T-cell (primary cell): ENCODE measurements around the gene YTHDF1. TPM values are rescaled to one million over a fixed set of nuclear protein-coding genes. Genes with fewer than 3 reads are reported as not detected.

ENCODE experiments used
- ATAC-seq, 4 experiments: fragments of 200-7000 bp in 3 of 4; fragments of 150-1000 bp in 1 of 4; cut with Tn5 transposase; replicated peaks in 1 of 4; 1 replicate in 3 of 4; 2 replicates in 1 of 4; pipeline ENCODE4 v1.10.0; 2021; ENCODE audit warnings: moderate library complexity in 3 of 4, mild to moderate bottlenecking in 2 of 4, moderate number of reproducible peaks in 1 of 4
- CTCF ChIA-PET, 2 donors: fragments of 300-600 bp; sonication (Branson Sonifier 250); formaldehyde crosslinking; loops; one replicate each; lab custom pipeline; 2022; ENCODE audit warnings: antibody characterized with exemption in 2 of 2; lab: Charles Lee
- POLR2A ChIA-PET, 2 donors: fragments of 300-600 bp; sonication (Branson Sonifier 250); formaldehyde crosslinking; loops; one replicate each; lab custom pipeline; 2022; ENCODE audit warnings: antibody characterized with exemption in 2 of 2; lab: Charles Lee
- DNase-seq, 35 experiments: peaks; one replicate each; pipeline versions ENCODE4 v3.0.0 to v3.0.0-alpha.2; 2013 to 2023
- H3K27ac ChIP-seq: one replicate; pipeline ENCODE4 v1.5.1; 2013; ENCODE audit warnings: low read length
- H3K27me3 ChIP-seq, 2 experiments: replicated peaks in 1 of 2; 1 replicate in 1 of 2; 2 replicates in 1 of 2; pipeline versions ENCODE4 v1.6.1 to v1.7.0; 2013; ENCODE audit warnings: low read length in 1 of 2, mixed read lengths in 1 of 2; ENCODE audit not compliant: control insufficient read depth in 2 of 2, insufficient read depth in 2 of 2; ENCODE audit errors: extremely low read depth in 1 of 2
- H3K36me3 ChIP-seq, 2 donors: 1 replicate in 1 of 2; 2 replicates in 1 of 2; pipeline versions ENCODE4 v1.6.1 to v1.7.0; 2013; ENCODE audit warnings: low read length in 1 of 2; ENCODE audit not compliant: control insufficient read depth in 2 of 2, insufficient read depth in 1 of 2; ENCODE audit errors: extremely low read depth in 1 of 2
- H3K4me1 ChIP-seq, 2 experiments: 1 replicate in 1 of 2; 2 replicates in 1 of 2; pipeline versions ENCODE4 v1.6.1 to v1.7.0; 2013; ENCODE audit warnings: low read length in 2 of 2, mixed read lengths in 1 of 2; ENCODE audit not compliant: insufficient read depth in 2 of 2, control insufficient read depth in 1 of 2; ENCODE audit errors: extremely low read depth in 1 of 2
- H3K4me3 ChIP-seq, 2 donors: 1 replicate in 1 of 2; 2 replicates in 1 of 2; pipeline versions ENCODE4 v1.5.1 to v1.7.0; 2013; ENCODE audit warnings: mild to moderate bottlenecking in 2 of 2, low read length in 1 of 2, moderate library complexity in 1 of 2; ENCODE audit not compliant: control insufficient read depth in 1 of 2; ENCODE audit errors: extremely low read depth in 1 of 2
- H3K9me3 ChIP-seq: 2 replicates; pipeline ENCODE4 v1.7.0; 2013
- H3K27ac Mint-ChIP-seq, 2 donors: one replicate each; pipeline ENCODE4 v1.8.0; 2020 to 2021; ENCODE audit warnings: mild to moderate bottlenecking in 2 of 2, mixed read lengths in 2 of 2
- H3K27me3 Mint-ChIP-seq, 2 donors: one replicate each; pipeline ENCODE4 v1.8.0; 2021 to 2022; ENCODE audit warnings: mixed read lengths in 2 of 2
- H3K36me3 Mint-ChIP-seq: one replicate; pipeline ENCODE4 v1.8.0; 2021; ENCODE audit warnings: mixed read lengths
- H3K4me1 Mint-ChIP-seq, 3 donors: one replicate each; pipeline ENCODE4 v1.8.0; 2020 to 2022; ENCODE audit warnings: mixed read lengths in 3 of 3, mild to moderate bottlenecking in 1 of 3
- H3K4me3 Mint-ChIP-seq, 3 donors: one replicate each; pipeline ENCODE4 v1.8.0; 2020 to 2022; ENCODE audit warnings: mild to moderate bottlenecking in 3 of 3, mixed read lengths in 3 of 3, moderate library complexity in 3 of 3
- H3K9me3 Mint-ChIP-seq, 3 donors: one replicate each; pipeline ENCODE4 v1.8.0; 2020 to 2022; ENCODE audit warnings: mixed read lengths in 3 of 3
- WGBS: methylation state at CpG from one replicate; pipeline ENCODE4 v1.1.5; 2013; ENCODE audit warnings: missing lambda C conversion rate; ENCODE audit not compliant: insufficient coverage; 5-methylcytosine and 5-hydroxymethylcytosine counted together
- total RNA-seq, 35 experiments: library from RNA in 6 of 35; stranded (reverse) in 6 of 35; fragments of 120-200 nt in 1 of 35; gene quantifications; one replicate each; pipeline versions ENCODE4 v1.2.1 to v1.2.4 and lab custom pipeline; 2013 to 2026

Gene YTHDF1
- total RNA-seq, 5 donors from 2014 or later (not counting 1 experiment from before 2014, with no cell fraction given), result 36.7 to 44.5 (median 42.2) TPM

GRCh38 chr20:63255931-63256704, 40.2 kb upstream of the YTHDF1 start:
- Histone ChIP-seq H3K36me3 (no peaks in the 10 kb centered on the region), H3K9me3 (no peaks in the 10 kb centered on the region), H3K4me3 (no peak overlapping the region), H3K27ac (no peak overlapping the region), H3K27me3 (peaks cover 6 to 78% of the 10 kb centered on the region in 2 experiments), H3K4me1 (peaks cover 0 to 10% of the 10 kb centered on the region in 2 experiments)
- Mint-ChIP-seq H3K27ac (no peak overlapping the region), H3K9me3 (no peaks in the 10 kb centered on the region), H3K4me1 (peaks cover 7 to 11% (median 8%) of the 10 kb centered on the region in 3 donors), H3K36me3 (no peaks in the 10 kb centered on the region), H3K4me3 (no peak overlapping the region), H3K27me3 (peaks cover 45 to 62% of the 10 kb centered on the region in 2 donors)
- CTCF ChIA-PET, result no interaction called here
- POLR2A ChIA-PET, result no interaction called here
- no peak for ATAC-seq
- 46% methylated on average over 22 of the region's 31 CpGs for WGBS
- no peak for DNase-seq

GRCh38 chr20:63254606-63255384, 38.9 kb upstream of the YTHDF1 start:
- ChIA-PET POLR2A (no interaction called here), CTCF (no interaction called here)
- Mint-ChIP-seq H3K27ac (no peak overlapping the region), H3K9me3 (no peaks in the 10 kb centered on the region), H3K4me1 (peaks cover 7 to 11% (median 8%) of the 10 kb centered on the region in 3 donors), H3K36me3 (no peaks in the 10 kb centered on the region), H3K27me3 (peaks cover 52 to 63% of the 10 kb centered on the region in 2 donors), H3K4me3 (peak overlapping the region in 2 of 3 donors; percentile 58 to 59)
- H3K4me1 ChIP-seq, result peaks cover 0 to 10% of the 10 kb centered on the region in 2 experiments
- ATAC-seq (no peak), DNase-seq (no peak)
- H3K27ac ChIP-seq, result no peak overlapping the region
- no peak overlapping the region for H3K4me3 ChIP-seq
- no peaks in the 10 kb centered on the region for H3K36me3 ChIP-seq
- H3K9me3 ChIP-seq, result no peaks in the 10 kb centered on the region
- WGBS, result 8% methylated on average over 55 of the region's 56 CpGs
- peaks cover 6 to 74% of the 10 kb centered on the region in 2 experiments for H3K27me3 ChIP-seq

GRCh38 chr20:63254232-63254605, 38.3 kb upstream of the YTHDF1 start, which contains the start of gene NKAIN4:
Gene NKAIN4, minus strand, starts transcription at chr20:63254463. Its CDS starts 13 bp downstream, at chr20:63254450.
- peak within 1 kb of the TSS in 2 of 3 donors; percentile 58 to 59 for H3K4me3 Mint-ChIP-seq
- peaks cover 49 to 67% of the 10 kb centered on the region in 2 donors for H3K27me3 Mint-ChIP-seq
- Histone ChIP-seq H3K4me1 (peaks cover 0 to 10% of the 10 kb centered on the region in 2 experiments), H3K9me3 (no peaks in the 10 kb centered on the region), H3K27me3 (peaks cover 6 to 74% of the 10 kb centered on the region in 2 experiments), H3K4me3 (no peak within 1 kb of the TSS), H3K36me3 (no peaks in the 10 kb centered on the region), H3K27ac (no peak within 1 kb of the TSS)
- DNase-seq, result no peak
- peaks cover 7 to 11% (median 8%) of the 10 kb centered on the region in 3 donors for H3K4me1 Mint-ChIP-seq
- no peaks in the 10 kb centered on the region for H3K9me3 Mint-ChIP-seq
- 5% methylated on average over 30 of the region's 46 CpGs for WGBS
- POLR2A ChIA-PET, result no interaction called here
- CTCF ChIA-PET, result no interaction called here
- peak within 1 kb of the TSS in 1 of 2 donors; percentile 70 for H3K27ac Mint-ChIP-seq
- H3K36me3 Mint-ChIP-seq, result no peaks in the 10 kb centered on the region
- ATAC-seq, result no peak

GRCh38 chr20:63253438-63254231, 37.7 kb upstream of the YTHDF1 start:
- CTCF ChIA-PET, result no interaction called here

GRCh38 chr20:63253065-63253437, 37.1 kb upstream of the YTHDF1 start:
- no peak overlapping the region for H3K4me3 ChIP-seq
- no peaks in the 10 kb centered on the region for H3K9me3 ChIP-seq
- 12% methylated on average over 16 of the region's 16 CpGs for WGBS
- peaks cover 54 to 72% of the 10 kb centered on the region in 2 donors for H3K27me3 Mint-ChIP-seq
- CTCF ChIA-PET, result no interaction called here
- peaks cover 0 to 10% of the 10 kb centered on the region in 2 experiments for H3K4me1 ChIP-seq
- peaks cover 7 to 11% (median 8%) of the 10 kb centered on the region in 3 donors for H3K4me1 Mint-ChIP-seq
- no peaks in the 10 kb centered on the region for H3K9me3 Mint-ChIP-seq
- H3K27ac Mint-ChIP-seq, result no peak overlapping the region
- POLR2A ChIA-PET, result no interaction called here
- ATAC-seq, result no peak
- peak overlapping the region in 1 of 3 donors; percentile 33 for H3K4me3 Mint-ChIP-seq
- H3K27ac ChIP-seq, result no peak overlapping the region
- no peaks in the 10 kb centered on the region for H3K36me3 Mint-ChIP-seq
- H3K27me3 ChIP-seq, result peaks cover 4 to 77% of the 10 kb centered on the region in 2 experiments
- no peaks in the 10 kb centered on the region for H3K36me3 ChIP-seq
- DNase-seq, result no peak

More at GRCh38 chr20:63253438-63254231, 37.7 kb upstream of the YTHDF1 start:
- POLR2A ChIA-PET, result no interaction called here
- no peaks in the 10 kb centered on the region for H3K36me3 Mint-ChIP-seq
- H3K9me3 Mint-ChIP-seq, result no peaks in the 10 kb centered on the region
- WGBS, result 2% methylated on average over 77 of the region's 89 CpGs
- no peak for DNase-seq
- Histone ChIP-seq H3K36me3 (no peaks in the 10 kb centered on the region), H3K27ac (no peak overlapping the region), H3K4me1 (peaks cover 0 to 10% of the 10 kb centered on the region in 2 experiments), H3K4me3 (no peak overlapping the region), H3K9me3 (no peaks in the 10 kb centered on the region), H3K27me3 (peaks cover 6 to 74% of the 10 kb centered on the region in 2 experiments)
- peaks cover 53 to 70% of the 10 kb centered on the region in 2 donors for H3K27me3 Mint-ChIP-seq
- H3K4me1 Mint-ChIP-seq, result peaks cover 7 to 11% (median 8%) of the 10 kb centered on the region in 3 donors
- peak in 3 of 4 experiments; percentile 32 to 52 (median 33) for ATAC-seq
- peak overlapping the region in 1 of 3 donors; percentile 33 for H3K4me3 Mint-ChIP-seq
- no peak overlapping the region for H3K27ac Mint-ChIP-seq
